Activated T-cell treated with anti-CD3 and anti-CD28 coated beads, Interleukin-2, amount 50 U/mL, for 24 hours (primary cell): ENCODE measurements around the gene PI4K2A.
A peak's percentile ranks its signal among the peaks of the same experiment; 100 is the strongest.

ENCODE experiments used
- DNase-seq: peaks from one replicate; pipeline ENCODE4 v3.0.0-alpha.2; 2020
- H3K27ac Mint-ChIP-seq: 2 replicates; pipeline ENCODE4 v1.8.0; 2020; ENCODE audit warnings: mild to moderate bottlenecking, mixed read lengths
- H3K27me3 Mint-ChIP-seq: 2 replicates; pipeline ENCODE4 v1.8.0; 2020; ENCODE audit warnings: mixed read lengths
- H3K36me3 Mint-ChIP-seq: 2 replicates; pipeline ENCODE4 v1.8.0; 2020; ENCODE audit warnings: low read depth, mixed read lengths
- H3K4me1 Mint-ChIP-seq: 2 replicates; pipeline ENCODE4 v1.8.0; 2020; ENCODE audit warnings: low read depth, mixed read lengths
- H3K4me3 Mint-ChIP-seq: 2 replicates; pipeline ENCODE4 v1.8.0; 2020; ENCODE audit warnings: mild to moderate bottlenecking, moderate library complexity, mixed read lengths
- H3K9me3 Mint-ChIP-seq: 2 replicates; pipeline ENCODE4 v1.8.0; 2020; ENCODE audit warnings: mixed read lengths

The PI4K2A gene

DNA sequence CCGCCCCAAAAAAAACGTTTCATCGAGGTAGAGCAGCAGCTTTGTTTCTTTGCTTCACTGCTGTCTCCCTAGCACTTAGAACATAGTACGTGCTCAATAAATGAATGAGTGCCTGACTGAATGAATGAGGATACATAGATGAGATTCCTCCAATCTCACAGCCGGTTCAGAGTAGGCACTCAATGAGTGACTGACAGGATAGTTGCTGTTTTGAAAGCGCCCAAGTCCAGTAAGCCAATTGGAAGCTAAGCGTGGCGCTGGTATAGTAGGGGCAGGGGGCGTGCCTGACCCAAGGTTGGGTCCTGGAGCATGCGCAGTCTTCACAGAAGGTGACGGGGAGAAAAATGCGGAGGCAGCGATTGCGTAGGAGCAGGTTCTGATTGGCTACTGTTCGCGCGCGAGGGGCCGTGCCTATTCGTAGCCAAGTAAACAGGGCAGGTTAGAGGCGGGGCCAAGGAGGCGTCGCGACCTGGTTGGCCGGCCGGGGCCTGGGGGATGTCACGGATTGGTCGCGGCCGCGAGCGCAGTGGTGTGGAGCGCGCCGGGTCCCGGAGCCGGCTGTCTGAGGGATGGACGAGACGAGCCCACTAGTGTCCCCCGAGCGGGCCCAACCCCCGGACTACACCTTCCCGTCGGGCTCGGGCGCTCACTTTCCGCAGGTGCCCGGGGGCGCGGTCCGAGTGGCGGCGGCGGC is at the start of gene PI4K2A:
Gene PI4K2A, plus strand, starts transcription at position 498 of the 694 bp plus-strand sequence. Its CDS starts 72 bp downstream, at position 570.
- peak; percentile 98 for DNase-seq
- Mint-ChIP-seq H3K36me3 (peaks cover 30% of the 10 kb centered on the region), H3K27ac (peak within 1 kb of the TSS; percentile 91), H3K4me1 (peaks cover 22% of the 10 kb centered on the region), H3K27me3 (no peaks in the 10 kb centered on the region), H3K4me3 (peak within 1 kb of the TSS; percentile 95), H3K9me3 (no peaks in the 10 kb centered on the region)

DNA sequence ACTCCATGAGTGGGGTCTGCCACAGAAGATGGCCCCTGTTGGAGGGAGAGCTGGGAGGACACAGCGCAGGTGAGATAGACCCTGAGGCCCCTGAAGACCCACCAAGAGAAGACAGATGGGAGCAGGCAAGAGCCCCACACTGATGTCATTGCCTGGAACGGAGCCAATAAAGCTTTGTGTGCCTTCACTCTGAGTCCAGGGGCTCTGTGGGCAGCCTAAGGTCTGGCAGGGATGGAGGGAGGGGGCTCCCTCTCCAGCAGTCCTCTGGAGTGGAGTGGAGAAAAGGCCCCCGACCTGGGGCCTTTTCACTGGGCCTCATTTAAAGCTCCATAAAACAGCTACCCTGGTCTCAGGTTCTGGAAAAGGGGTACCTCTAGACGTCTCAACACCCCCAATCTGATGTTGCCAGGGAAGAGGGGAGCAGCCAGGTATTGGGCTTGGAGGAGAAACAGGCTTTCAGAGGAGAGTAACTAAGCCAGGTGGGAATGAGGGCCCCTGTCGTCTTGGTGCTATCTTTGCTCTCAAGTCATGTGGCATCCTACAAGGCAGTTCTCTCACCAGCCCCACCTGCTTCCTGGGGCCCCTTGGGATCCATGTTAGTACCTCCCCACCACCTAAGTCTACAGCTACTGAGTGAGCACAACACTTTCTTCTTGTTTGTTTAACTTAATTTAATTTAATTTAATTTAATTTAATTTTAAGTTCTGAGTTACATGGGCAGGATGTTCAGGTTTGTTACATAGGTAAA is 49.5 kb upstream of the PI4K2A start:
- no peaks in the 10 kb centered on the region for H3K27me3 Mint-ChIP-seq
- no peak overlapping the region for H3K4me3 Mint-ChIP-seq
- no peak for DNase-seq
- H3K36me3 Mint-ChIP-seq: no peaks in the 10 kb centered on the region
- H3K4me1 Mint-ChIP-seq: no peaks in the 10 kb centered on the region
- no peak overlapping the region for H3K27ac Mint-ChIP-seq
- H3K9me3 Mint-ChIP-seq: no peaks in the 10 kb centered on the region

DNA sequence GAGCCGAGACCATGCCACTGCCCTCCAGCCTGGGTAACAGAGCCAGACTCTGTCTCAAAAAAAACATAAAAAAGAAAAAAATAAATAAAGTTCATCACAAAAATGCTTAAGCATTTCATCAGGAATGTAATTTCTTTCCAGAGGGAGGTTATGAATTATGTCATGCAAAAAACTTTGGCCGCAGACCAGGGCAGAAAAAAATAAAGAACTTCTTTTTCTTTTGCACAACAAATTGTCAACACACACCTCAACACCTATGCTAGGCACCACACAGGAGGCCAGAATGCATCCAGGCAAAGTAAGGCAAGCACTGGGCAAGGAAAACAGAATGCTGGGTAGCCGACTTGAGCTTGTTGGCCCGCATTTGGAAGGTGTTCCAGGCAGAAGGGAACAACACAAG is 47.0 kb upstream of the PI4K2A start:
- DNase-seq: no peak
- no peak overlapping the region for H3K4me3 Mint-ChIP-seq
- no peaks in the 10 kb centered on the region for H3K9me3 Mint-ChIP-seq
- no peaks in the 10 kb centered on the region for H3K27me3 Mint-ChIP-seq
- peaks cover 3% of the 10 kb centered on the region for H3K4me1 Mint-ChIP-seq
- no peaks in the 10 kb centered on the region for H3K36me3 Mint-ChIP-seq
- H3K27ac Mint-ChIP-seq: no peak overlapping the region

DNA sequence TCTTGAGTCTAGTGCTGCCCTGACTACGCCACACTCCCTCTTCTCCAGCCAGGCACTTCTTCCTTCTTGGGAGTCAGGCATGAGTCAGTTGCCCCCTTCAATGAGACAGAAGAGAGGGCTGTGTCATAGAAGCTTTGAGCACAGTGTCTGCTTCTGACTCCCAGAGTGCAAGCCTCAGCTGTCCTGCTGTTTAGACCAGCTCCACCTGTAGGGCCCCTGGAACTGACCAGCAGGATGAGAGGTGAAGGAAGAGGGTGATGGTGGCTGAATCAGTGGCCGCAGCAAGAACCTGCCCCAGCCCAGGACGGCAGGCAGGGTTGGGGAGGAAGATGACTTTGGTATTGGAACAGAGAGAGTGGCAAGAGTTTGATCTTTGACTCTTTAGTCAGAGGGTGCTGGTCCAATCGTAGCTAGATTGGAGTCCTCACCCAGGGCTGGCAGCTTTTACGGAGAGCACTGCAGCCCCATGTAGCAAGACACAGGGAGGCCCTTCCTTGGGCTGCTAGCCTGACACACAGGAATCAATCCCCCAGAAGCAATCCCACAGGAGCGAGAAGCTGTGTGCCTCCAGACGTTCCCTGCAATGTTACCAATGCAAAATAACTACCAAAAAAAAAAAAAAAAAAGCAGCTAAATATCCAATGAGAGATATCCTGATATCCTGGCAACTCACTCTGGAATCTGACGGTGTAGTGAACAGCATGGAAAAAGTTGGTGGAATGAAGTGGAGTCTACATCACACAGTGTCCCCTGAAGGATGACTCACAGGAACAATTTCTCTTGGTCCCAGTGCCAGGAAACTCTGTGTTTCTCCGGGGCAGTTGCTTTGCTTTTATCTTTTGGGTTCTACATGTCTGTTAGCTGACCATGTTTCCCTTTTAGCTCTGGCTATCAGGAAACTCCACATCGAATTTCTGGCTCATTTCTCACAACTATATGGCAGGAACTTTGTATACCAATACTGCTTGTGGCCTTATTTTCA is 44.1 kb upstream of the PI4K2A start:
- Mint-ChIP-seq H3K27ac (no peak overlapping the region), H3K36me3 (no peaks in the 10 kb centered on the region), H3K9me3 (no peaks in the 10 kb centered on the region), H3K4me1 (peaks cover 3% of the 10 kb centered on the region), H3K27me3 (no peaks in the 10 kb centered on the region), H3K4me3 (no peak overlapping the region)
- DNase-seq: no peak

DNA sequence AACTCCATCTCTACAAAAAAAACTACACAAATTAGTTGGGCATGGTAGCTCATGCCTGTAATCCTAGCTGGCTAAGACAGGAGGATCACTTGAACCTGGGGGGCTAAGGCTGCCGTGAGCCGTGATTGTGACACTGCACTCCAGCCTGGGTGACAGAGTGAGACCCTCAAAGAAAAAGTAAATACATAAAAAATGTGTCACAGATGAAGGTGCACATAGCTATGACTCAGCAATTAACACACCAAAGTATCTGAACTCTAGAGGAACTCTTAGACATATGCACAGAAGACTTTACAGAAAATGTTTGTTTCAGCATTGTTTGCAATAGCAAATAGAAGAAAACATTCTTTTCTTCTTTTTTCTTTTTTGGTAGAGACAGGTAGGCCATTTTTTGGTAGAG is 42.7 kb upstream of the PI4K2A start:
- DNase-seq: no peak
- peak overlapping the region; percentile 18 for H3K27ac Mint-ChIP-seq
- peaks cover 3% of the 10 kb centered on the region for H3K4me1 Mint-ChIP-seq
- no peak overlapping the region for H3K4me3 Mint-ChIP-seq
- no peaks in the 10 kb centered on the region for H3K36me3 Mint-ChIP-seq
- H3K27me3 Mint-ChIP-seq: no peaks in the 10 kb centered on the region
- H3K9me3 Mint-ChIP-seq: no peaks in the 10 kb centered on the region

DNA sequence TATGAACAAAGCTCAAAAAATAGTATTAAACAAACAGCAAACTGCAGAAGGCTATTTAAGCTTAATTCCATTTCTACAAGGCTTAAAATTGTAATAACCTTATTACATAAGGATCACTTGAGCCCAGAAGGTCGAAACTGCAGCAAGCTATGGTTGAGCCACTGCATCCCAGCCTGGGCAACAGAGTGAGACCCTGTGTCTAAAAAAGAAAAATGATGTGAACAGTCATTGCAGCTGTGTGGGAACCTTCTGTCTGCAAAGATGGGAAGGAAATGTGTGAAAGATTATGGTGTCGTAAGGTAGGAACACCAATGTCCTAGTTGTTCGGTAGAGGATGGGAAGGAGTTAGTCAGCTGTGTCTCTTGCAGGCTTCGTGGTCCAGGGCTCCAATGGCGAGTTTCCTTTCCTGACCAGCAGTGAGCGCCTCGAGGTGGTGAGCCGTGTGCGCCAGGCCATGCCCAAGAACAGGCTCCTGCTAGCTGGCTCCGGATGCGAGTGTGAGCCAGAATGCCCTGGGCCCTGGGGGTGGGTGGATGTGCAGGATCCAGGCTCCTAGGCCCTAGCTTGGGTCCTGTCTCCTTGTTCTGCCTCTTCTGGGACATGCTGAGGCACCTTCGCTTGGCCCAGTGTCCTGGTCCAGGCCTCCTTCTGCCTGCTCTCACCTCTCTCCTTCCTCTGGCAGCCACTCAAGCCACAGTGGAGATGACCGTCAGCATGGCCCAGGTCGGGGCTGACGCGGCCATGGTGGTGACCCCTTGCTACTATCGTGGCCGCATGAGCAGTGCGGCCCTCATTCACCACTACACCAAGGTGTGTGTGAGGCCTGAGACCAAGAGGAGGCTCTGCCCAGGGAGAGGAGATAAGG is 41.8 kb upstream of the PI4K2A start:
- H3K9me3 Mint-ChIP-seq: no peaks in the 10 kb centered on the region
- H3K27me3 Mint-ChIP-seq: no peaks in the 10 kb centered on the region
- no peak for DNase-seq
- no peak overlapping the region for H3K4me3 Mint-ChIP-seq
- H3K4me1 Mint-ChIP-seq: peaks cover 3% of the 10 kb centered on the region
- H3K36me3 Mint-ChIP-seq: no peaks in the 10 kb centered on the region
- H3K27ac Mint-ChIP-seq: no peak overlapping the region

DNA sequence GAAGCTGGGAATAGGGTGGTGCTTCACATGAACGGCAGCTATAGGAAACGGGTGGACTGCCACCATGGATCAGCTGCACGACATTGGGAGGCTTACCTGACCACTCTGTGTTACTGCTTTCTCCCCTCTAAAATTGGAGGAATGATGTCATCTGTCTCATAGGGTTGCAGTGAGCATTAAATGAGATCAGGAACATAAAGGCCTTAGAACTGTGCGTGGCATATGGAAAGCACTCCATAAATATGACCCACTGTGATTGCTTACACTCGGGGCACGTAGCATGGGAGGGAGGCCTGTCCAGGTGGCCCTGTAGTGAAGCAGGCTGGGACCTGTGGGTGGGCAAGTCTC is 41.2 kb upstream of the PI4K2A start:
- H3K36me3 Mint-ChIP-seq: no peaks in the 10 kb centered on the region
- H3K9me3 Mint-ChIP-seq: no peaks in the 10 kb centered on the region
- no peak overlapping the region for H3K4me3 Mint-ChIP-seq
- no peak for DNase-seq
- H3K27ac Mint-ChIP-seq: no peak overlapping the region
- peaks cover 3% of the 10 kb centered on the region for H3K4me1 Mint-ChIP-seq
- no peaks in the 10 kb centered on the region for H3K27me3 Mint-ChIP-seq

DNA sequence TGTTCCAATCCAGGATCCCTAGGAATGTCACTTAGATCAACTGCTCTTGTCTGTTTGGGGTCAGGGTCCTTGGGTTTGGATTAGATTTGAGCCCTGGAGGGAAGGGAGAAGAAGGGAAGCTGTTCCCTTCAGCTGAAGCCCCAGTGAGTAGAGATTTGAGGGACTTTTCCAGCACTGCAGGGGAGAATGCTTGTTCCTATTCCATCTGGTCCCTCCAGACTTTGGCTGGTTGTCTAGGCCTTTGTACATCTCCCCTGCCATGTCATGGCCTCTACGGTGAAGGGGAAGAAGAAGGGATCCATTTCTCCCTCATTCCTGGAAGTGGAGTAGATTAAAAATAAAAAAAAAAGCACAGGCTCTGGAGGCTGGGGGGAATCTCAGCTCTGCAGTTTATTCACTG is 39.9 kb upstream of the PI4K2A start:
- no peak overlapping the region for H3K4me3 Mint-ChIP-seq
- H3K27ac Mint-ChIP-seq: no peak overlapping the region
- peaks cover 3% of the 10 kb centered on the region for H3K4me1 Mint-ChIP-seq
- no peaks in the 10 kb centered on the region for H3K9me3 Mint-ChIP-seq
- no peaks in the 10 kb centered on the region for H3K36me3 Mint-ChIP-seq
- H3K27me3 Mint-ChIP-seq: no peaks in the 10 kb centered on the region
- DNase-seq: no peak

DNA sequence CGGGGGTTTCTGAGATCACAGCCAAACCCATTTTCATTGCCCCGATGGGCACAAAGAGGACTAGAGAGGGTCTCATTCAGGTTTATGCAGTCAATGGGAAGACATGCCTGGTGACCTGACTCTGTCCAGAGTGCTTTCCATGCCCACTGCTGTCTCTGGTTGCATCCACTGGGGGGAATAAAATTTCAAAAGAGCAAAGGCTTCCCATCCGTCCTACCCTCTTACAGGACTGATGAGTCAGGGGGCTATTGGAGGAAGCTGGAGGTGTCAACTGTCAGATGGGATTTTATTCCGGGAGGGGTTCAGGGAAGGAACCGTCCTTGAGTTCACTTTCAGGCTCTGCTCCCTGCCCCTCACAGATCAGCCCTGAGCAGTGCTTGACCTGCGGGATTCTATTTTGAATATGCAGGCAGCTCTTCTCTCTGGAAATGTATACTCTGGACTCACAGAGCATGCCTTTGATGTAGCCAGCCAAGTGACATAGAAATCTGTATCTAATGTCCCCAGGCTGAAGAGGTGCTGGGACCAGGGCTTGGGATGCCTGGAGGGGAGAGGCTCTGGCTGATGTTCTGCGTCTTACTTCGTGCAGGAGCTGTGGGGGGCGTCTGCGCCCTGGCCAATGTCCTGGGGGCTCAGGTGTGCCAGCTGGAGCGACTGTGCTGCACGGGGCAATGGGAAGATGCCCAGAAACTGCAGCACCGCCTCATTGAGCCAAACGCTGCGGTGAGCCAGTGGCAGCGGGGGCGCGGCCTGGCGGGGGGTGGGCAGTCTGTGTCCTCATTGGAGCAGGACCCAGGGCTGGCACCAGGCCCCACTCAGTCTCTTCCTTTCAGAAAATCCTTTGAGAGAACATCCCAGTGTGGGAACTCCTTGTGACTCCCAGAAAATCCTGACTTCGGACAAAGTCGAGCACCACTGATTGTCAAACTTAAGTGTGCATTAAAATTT is 38.9 kb upstream of the PI4K2A start:
- H3K4me3 Mint-ChIP-seq: no peak overlapping the region
- no peaks in the 10 kb centered on the region for H3K9me3 Mint-ChIP-seq
- no peaks in the 10 kb centered on the region for H3K36me3 Mint-ChIP-seq
- peaks cover 3% of the 10 kb centered on the region for H3K4me1 Mint-ChIP-seq
- H3K27me3 Mint-ChIP-seq: no peaks in the 10 kb centered on the region
- H3K27ac Mint-ChIP-seq: no peak overlapping the region
- DNase-seq: no peak

DNA sequence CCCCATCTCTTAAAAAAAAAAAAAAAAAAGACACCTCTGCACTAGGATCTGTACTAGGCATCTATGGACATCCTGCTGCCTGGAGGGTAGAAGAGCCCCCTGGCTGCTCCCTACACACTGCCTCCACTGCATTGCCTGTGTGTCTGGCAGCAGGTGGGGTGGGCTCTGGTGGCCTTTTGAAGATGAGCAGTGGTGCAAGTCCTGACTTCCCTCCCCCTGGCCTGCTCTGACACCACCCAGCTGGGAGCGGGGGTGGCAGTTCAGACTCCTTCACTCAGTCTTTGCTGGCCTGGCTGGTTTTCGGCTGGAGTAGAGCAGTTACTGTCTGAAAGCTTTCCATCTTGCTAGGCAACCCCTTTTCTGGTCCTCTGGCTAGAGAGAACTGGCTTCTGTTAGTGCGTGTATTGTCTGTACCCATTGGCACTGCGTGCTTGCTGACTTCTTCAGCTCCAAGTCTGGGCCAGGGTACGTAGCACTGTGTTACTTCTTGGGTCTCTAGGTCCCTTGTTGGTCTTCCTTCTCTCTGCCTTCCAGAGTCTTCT is 33.3 kb upstream of the PI4K2A start:
- Mint-ChIP-seq H3K4me1 (no peaks in the 10 kb centered on the region), H3K27me3 (no peaks in the 10 kb centered on the region), H3K9me3 (no peaks in the 10 kb centered on the region), H3K4me3 (no peak overlapping the region), H3K36me3 (no peaks in the 10 kb centered on the region), H3K27ac (no peak overlapping the region)
- no peak for DNase-seq

DNA sequence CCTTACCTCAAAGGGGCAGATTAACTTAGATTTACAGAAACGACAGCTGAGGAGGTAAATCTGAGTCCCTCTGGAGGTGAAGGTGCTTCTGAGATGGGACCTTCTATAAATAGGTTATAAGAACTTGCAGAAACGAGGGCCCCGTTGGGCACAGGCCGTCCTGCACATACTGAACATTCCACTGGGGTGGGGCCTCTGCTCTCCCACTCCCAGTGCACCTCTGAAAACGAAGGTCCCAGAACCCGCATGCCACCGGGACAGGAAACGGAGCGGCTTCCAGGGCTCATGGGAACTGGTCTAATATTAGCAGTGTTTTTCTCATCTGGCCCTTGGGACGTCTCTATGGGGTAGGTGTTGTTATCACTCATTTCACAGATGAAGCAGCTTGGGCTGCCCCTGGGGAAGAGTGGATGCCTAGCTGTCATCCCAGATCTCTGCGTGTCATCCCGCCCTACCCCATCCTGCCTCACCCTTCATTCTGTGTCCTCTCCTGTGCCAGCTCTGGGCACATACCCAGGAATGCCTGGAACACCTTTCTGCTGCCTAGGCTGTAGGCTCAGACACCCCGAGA is 31.4 kb upstream of the PI4K2A start:
- Mint-ChIP-seq H3K36me3 (no peaks in the 10 kb centered on the region), H3K27me3 (no peaks in the 10 kb centered on the region), H3K4me3 (no peak overlapping the region), H3K9me3 (no peaks in the 10 kb centered on the region), H3K4me1 (no peaks in the 10 kb centered on the region), H3K27ac (no peak overlapping the region)
- DNase-seq: no peak

DNA sequence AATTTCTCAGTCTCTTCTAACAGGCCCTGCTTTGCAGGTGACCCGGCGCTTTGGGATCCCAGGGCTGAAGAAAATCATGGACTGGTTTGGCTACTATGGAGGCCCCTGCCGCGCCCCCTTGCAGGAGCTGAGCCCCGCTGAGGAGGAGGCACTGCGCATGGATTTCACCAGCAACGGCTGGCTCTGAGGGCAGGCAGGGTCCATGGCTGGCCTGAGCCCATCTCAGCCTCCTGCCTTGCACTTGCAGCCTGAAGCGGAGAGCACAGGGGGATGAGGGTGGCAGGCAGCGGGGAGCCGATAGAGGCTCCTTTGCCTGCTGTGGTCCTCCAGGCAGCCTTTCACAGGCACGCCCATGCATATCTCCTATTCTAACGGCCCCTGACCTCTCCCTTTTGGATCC is 29.0 kb upstream of the PI4K2A start:
- Mint-ChIP-seq H3K4me3 (no peak overlapping the region), H3K36me3 (no peaks in the 10 kb centered on the region), H3K27ac (no peak overlapping the region), H3K4me1 (no peaks in the 10 kb centered on the region), H3K27me3 (no peaks in the 10 kb centered on the region), H3K9me3 (no peaks in the 10 kb centered on the region)
- DNase-seq: no peak

DNA sequence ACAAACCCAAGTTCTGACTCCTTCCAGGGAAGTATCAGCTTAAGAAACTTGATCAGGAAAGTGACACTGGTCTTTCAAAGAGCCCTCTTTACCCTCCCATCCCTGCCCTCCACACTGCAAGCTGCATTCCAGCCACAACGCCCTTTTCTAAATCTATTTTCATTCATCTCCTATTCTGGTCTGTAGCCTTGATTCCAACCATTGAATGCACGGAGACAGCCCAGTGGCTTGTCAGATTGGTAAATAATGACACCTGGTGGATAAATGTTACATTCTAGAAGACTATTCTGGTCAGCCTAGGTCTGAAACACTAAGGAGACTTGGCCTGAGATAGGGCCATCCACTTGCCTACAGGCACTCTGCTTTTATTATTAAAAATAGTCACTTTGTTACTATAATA is 28.1 kb upstream of the PI4K2A start:
- no peak for DNase-seq
- Mint-ChIP-seq H3K4me1 (no peaks in the 10 kb centered on the region), H3K4me3 (no peak overlapping the region), H3K27ac (no peak overlapping the region), H3K9me3 (no peaks in the 10 kb centered on the region), H3K27me3 (no peaks in the 10 kb centered on the region), H3K36me3 (no peaks in the 10 kb centered on the region)
